HG03103 (cell line): ENCODE results near the gene WRNIP1.

Source experiments
- ATAC-seq: cut with Tn5 transposase; IDR thresholded peaks from one replicate; pipeline ENCODE4 v1.9.1; 2021; ENCODE audit warnings: low read depth; ENCODE audit not compliant: unreplicated experiment

WRNIP1 gene

GRCh38 chr6:2802521-2803060, 37.4 kb downstream of the WRNIP1 start:
- ATAC-seq, result no peak

DNA sequence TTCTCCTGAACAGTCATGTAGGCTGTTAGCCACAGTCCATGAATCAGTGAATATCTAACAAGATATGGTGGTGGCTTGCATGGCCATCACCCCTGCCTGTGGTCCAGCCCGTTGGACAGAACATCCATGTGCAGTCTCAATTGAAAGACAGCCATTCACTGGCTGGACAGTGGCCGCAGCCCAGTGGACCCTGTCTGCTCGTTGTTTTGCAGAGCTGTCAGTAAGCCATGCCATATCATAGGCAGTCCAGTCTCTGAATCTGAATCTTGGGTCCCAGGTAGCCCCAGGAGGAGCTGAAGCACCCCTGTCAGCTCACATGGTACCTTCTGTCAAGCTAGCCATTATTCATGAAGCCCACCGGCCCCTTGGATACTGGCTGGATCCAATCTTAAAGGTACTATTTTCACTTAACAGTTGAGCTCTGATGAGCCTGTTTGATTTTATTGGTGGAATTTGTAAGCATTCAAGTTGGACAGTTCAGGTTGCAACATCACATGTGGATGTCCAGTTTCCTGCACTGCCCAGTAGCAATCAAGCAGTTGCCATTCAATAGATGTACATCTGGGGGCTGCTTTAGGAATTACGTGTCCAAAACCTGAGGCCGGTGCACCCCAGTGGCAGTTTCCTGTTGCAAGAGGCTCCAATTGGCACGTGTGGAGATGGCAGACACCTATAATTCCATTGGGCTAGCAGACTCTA, 38.7 kb downstream of the WRNIP1 start:
- no peak for ATAC-seq

GRCh38 chr6:2804516-2804915, 39.3 kb downstream of the WRNIP1 start:
- no peak for ATAC-seq

DNA sequence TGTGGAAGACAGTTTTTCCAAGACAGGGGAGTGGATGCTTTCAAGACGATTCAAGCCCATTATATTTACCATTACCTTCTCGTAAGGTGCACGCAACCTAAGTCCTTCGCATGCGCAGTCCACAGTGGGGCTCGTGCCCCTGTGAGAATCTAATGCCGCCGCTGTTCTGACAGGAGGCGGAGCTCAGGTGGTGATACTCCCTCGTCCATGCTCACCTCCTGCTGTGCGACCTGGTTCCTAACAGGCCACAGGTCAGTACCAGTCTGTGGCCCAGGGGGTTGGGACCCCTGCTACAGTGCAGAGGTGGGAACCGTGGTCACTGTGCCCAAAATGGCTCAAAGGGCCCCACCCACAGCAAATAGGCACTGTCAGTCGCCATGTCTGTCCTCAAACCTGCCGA, 39.8 kb downstream of the WRNIP1 start:
- no peak for ATAC-seq

GRCh38 chr6:2806644-2807043, 41.5 kb downstream of the WRNIP1 start:
- ATAC-seq, result no peak

GRCh38 chr6:2807342-2808090, 42.3 kb downstream of the WRNIP1 start:
- no peak for ATAC-seq

DNA sequence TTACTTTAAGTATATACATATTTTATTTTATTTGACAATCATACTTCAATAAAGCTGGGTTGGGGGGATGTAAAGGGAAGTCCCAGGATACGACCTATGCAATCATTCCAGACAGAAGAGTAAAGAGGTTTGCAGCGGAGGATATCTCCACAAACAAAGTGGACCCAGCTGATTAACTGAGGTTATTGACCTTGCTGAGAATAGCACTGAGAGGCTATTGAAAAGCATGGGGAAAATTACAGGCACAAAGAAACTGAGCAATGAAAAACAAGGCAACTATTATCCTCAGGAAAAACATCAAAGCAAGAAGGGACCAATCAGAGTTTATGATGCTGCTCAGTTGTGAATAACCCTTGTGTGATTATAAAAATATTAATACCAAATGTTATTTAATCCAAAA, 43.8 kb downstream of the WRNIP1 start:
- no peak for ATAC-seq

- ATAC-seq, result no peak
These were observed 45.0 kb downstream of the WRNIP1 start for GRCh38 chr6:2810092-2810671.

- ATAC-seq, result no peak
These were observed 47.5 kb downstream of the WRNIP1 start for GRCh38 chr6:2812695-2813094.

DNA sequence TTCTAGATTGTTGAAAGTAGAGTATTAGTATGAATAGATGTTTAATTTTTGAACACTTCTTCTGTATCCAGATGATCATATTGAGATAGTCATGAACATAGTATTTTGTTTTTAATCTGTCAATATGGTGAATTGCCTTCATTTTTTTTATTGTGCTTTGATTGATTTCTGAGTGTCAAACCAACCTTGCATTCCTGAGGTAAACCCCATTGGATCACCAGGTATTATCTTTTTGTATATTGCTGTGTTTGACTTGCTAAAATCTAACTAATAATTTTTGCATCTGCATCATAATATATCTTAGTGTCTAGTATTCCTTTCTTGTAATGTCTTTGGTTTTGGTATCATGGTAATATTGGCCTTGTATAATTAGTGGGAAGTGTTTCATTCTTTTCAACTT, 51.0 kb downstream of the WRNIP1 start:
- no peak for ATAC-seq

- ATAC-seq, result no peak
These were observed 52.8 kb downstream of the WRNIP1 start for GRCh38 chr6:2817903-2818443.

DNA sequence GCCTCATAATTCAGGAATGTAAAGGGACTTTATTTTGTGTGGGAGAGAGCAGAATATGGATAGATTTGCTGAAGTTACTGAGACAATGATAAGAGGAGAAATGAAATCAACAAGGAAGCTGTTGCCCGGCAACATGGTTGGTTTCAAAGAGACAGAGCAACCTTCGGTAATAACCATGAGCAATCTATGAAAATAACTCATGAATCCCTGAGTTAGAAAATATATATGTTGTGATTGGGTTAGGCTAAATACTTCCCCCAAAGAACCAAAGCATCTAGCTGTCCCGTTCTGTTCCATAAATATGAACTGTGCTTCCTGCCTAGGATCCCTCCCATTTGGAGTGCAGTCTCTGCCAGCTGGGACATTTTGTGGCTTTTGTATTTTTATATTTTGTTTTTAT, 53.4 kb downstream of the WRNIP1 start:
- ATAC-seq, result no peak

DNA sequence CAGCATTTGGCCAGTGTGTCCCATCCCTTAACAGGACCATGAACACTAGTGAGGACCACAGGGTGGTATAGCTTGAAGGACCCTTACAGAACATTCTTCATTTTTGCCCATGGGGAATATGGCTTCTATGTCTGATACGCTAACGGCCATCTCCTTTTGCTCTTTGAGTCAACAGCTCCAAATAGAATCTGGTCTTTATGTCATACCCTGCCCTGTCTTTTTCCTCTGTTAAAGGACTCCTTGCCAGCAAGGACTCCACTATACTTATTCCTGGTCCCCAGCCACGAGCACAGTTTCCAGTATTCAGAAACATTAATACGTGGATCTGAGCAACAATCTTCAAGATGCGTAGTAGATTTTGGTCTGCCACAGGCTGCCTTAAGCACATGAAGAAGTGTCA, 53.9 kb downstream of the WRNIP1 start:
- ATAC-seq, result no peak

DNA sequence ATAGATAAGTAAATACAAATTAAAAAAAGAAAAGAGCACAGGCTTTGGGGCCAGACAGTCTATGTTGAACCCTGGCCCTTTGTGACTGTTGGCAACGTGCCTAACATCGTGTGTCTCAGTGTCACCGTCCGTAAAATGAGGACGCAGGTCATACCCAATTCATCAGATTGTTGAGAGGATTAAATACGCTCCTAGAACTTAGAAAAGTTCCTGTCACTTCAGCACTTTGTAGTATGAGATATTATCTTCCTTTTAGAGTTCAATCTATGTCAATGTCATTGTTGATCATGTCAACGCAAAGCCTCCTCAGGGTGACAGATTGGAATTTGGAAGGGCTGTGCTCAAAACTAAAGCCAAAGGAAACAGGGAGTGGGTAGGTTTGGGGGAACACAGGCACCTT, 54.8 kb downstream of the WRNIP1 start:
- no peak for ATAC-seq

GRCh38 chr6:2820415-2820814, 55.2 kb downstream of the WRNIP1 start:
- ATAC-seq, result no peak

- ATAC-seq, result no peak
These were observed 56.4 kb downstream of the WRNIP1 start for GRCh38 chr6:2821554-2821953.

- no peak for ATAC-seq
These were observed 58.1 kb downstream of the WRNIP1 start for GRCh38 chr6:2823104-2823850.

GRCh38 chr6:2826131-2826530, 60.9 kb downstream of the WRNIP1 start:
- ATAC-seq, result no peak

DNA sequence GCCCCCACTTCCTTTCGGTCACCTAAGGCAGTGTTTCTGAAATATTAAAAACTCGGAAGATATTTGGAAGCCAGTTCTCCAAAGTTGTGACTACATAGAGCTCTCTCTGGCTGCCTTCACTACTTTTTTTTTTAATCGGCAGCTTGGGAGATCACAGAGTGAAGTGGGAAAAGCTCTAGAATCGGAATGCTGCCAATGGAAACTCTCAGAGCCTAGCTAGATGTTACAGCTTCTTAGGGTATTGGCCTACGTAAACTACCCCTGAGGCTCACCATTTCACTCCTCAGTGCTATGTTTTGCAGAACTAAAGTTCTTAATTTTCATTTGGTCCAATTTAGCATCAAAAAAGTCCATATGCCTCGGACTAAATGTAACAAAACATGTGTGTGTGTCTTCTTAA, 61.9 kb downstream of the WRNIP1 start:
- ATAC-seq, result no peak

- no peak for ATAC-seq
These were observed 63.4 kb downstream of the WRNIP1 start for GRCh38 chr6:2828629-2829028.

DNA sequence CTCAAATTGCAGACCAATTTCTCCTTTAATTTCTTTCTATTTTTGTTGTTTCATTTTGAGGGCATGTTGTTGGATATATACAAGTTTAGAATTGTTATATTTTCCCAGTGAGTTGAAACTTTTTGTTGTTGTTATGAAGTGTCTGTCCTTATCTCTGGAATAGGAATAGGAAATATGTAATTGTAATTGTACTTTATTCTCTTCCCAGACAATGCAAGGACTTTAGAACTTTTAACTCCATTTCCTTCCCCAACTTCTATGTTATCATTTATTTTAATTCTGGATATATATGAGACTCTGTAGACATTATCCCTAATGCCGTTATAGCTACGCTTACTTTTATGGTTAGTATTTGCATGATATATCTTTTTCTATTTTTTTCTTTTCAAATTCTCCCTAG, 64.1 kb downstream of the WRNIP1 start:
- no peak for ATAC-seq
